ENCODE data around the gene CD200.

DNA sequence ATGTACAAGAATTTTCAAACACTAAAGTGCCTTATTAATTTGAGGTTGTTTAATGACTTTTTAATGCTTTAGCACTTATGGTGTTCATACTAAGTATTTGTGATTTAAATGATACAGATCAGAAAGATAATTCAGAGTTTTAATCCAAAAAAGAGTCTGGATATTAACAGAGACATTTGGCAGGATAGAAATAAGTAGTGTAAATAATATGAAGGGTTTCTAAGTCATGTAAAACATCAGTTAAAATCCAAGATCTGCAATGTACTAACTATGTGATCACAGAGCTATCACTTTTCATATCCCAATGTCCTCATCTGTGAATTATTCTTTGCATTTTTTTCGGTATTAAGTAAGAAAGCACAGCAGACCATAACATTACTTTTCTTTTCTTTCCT lies 62.9 kb downstream of the CD200 start:
- TF ChIP-seq, protein P1, sequence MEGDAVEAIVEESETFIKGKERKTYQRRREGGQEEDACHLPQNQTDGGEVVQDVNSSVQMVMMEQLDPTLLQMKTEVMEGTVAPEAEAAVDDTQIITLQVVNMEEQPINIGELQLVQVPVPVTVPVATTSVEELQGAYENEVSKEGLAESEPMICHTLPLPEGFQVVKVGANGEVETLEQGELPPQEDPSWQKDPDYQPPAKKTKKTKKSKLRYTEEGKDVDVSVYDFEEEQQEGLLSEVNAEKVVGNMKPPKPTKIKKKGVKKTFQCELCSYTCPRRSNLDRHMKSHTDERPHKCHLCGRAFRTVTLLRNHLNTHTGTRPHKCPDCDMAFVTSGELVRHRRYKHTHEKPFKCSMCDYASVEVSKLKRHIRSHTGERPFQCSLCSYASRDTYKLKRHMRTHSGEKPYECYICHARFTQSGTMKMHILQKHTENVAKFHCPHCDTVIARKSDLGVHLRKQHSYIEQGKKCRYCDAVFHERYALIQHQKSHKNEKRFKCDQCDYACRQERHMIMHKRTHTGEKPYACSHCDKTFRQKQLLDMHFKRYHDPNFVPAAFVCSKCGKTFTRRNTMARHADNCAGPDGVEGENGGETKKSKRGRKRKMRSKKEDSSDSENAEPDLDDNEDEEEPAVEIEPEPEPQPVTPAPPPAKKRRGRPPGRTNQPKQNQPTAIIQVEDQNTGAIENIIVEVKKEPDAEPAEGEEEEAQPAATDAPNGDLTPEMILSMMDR (IDR thresholded peaks at IDR 0.05; ENCODE audit: low read depth, low read length, missing input control): no peak
- TF ChIP-seq, protein P2, sequence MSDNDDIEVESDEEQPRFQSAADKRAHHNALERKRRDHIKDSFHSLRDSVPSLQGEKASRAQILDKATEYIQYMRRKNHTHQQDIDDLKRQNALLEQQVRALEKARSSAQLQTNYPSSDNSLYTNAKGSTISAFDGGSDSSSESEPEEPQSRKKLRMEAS (IDR thresholded peaks at IDR 0.05): no peak
- TF ChIP-seq SP1 (IDR thresholded peaks at IDR 0.05): no peak
